ENCODE data around the gene IRX3. TPM values are rescaled to one million over a fixed set of nuclear protein-coding genes. Genes with fewer than 3 reads are reported as not detected.
A peak's percentile ranks its signal among the peaks of the same experiment; 100 is the strongest.

Gene IRX3
- total and polyA plus RNA-seq, 2 donors from 2014 or later = 13.5 to 37.9 TPM

GRCh38 chr16:54283725-54284318 is 2.8 kb downstream of the IRX3 start:
- no peak for FAIRE-seq
- H3K27me3 ChIP-seq (ENCODE audit: control insufficient read depth, insufficient read depth, low read length) = peaks cover 19% of the 10 kb centered on the region

GRCh38 chr16:54282928-54283724 is 3.5 kb downstream of the IRX3 start:
- intact Hi-C loops (cut with DNase I) = no loop called here
- H3K9ac ChIP-seq (ENCODE audit: low read length in 3 of 3) = peak overlapping the region in 1 of 3 donors; percentile 22
- no peak for TF ChIP-seq CTCF (IDR thresholded peaks at IDR 0.05; ENCODE audit: borderline replicate concordance, extremely low read depth, insufficient read depth)
- H3K4me1 ChIP-seq (ENCODE audit: control insufficient read depth in 2 of 3, insufficient read depth in 2 of 3, low read depth in 1 of 3, low read length in 3 of 3) = peaks cover 0 to 10% (median 0%) of the 10 kb centered on the region in 3 donors
- H3K27me3 ChIP-seq (ENCODE audit: control insufficient read depth, insufficient read depth, low read length) = peaks cover 15% of the 10 kb centered on the region
- H3K4me3 ChIP-seq (ENCODE audit: low read length in 3 of 3) = peak overlapping the region; percentile 6 to 39 (median 35)
- no peak overlapping the region for H3K27ac ChIP-seq (ENCODE audit: low read depth in 2 of 2, low read length in 2 of 2)
- no peaks in the 10 kb centered on the region for H3K9me3 ChIP-seq (ENCODE audit: control insufficient read depth in 2 of 3, insufficient read depth in 1 of 3, low read length in 3 of 3)
- no peaks in the 10 kb centered on the region for H3K36me3 ChIP-seq (ENCODE audit: control insufficient read depth in 2 of 3, insufficient read depth in 3 of 3, low read length in 3 of 3)
- DNase-seq (peak in 2 of 5 donors; percentile 34 to 73), FAIRE-seq (no peak)

More at GRCh38 chr16:54283725-54284318, 2.8 kb downstream of the IRX3 start:
- DNase-seq = peak in 2 of 5 donors; percentile 17 to 67
- Histone ChIP-seq H3K4me3 (ENCODE audit: low read length in 3 of 3) (peak overlapping the region; percentile 6 to 39 (median 35)), H3K27ac (ENCODE audit: low read depth in 2 of 2, low read length in 2 of 2) (no peak overlapping the region), H3K4me1 (ENCODE audit: control insufficient read depth in 2 of 3, insufficient read depth in 2 of 3, low read depth in 1 of 3, low read length in 3 of 3) (peaks cover 0 to 10% (median 0%) of the 10 kb centered on the region in 3 donors), H3K9ac (ENCODE audit: low read length in 3 of 3) (no peak overlapping the region), H3K9me3 (ENCODE audit: control insufficient read depth in 2 of 3, insufficient read depth in 1 of 3, low read length in 3 of 3) (no peaks in the 10 kb centered on the region), H3K36me3 (ENCODE audit: control insufficient read depth in 2 of 3, insufficient read depth in 3 of 3, low read length in 3 of 3) (no peaks in the 10 kb centered on the region)
- TF ChIP-seq CTCF (IDR thresholded peaks at IDR 0.05; ENCODE audit: borderline replicate concordance, extremely low read depth, insufficient read depth) = no peak
- intact Hi-C loops (cut with DNase I) = no loop called here

GRCh38 chr16:54282202-54282927 is 4.2 kb downstream of the IRX3 start:
- H3K9ac ChIP-seq (ENCODE audit: low read length in 3 of 3) = peak overlapping the region in 1 of 3 donors; percentile 22
- H3K36me3 ChIP-seq (ENCODE audit: control insufficient read depth in 2 of 3, insufficient read depth in 3 of 3, low read length in 3 of 3) = no peaks in the 10 kb centered on the region
- peak; percentile 38 for TF ChIP-seq CTCF (IDR thresholded peaks at IDR 0.05; ENCODE audit: borderline replicate concordance, extremely low read depth, insufficient read depth)
- DNase-seq = peak; percentile 76 to 87 (median 86)
- no peaks in the 10 kb centered on the region for H3K9me3 ChIP-seq (ENCODE audit: control insufficient read depth in 2 of 3, insufficient read depth in 1 of 3, low read length in 3 of 3)
- H3K27ac ChIP-seq (ENCODE audit: low read depth in 2 of 2, low read length in 2 of 2) = no peak overlapping the region
- H3K4me1 ChIP-seq (ENCODE audit: control insufficient read depth in 2 of 3, insufficient read depth in 2 of 3, low read depth in 1 of 3, low read length in 3 of 3) = peaks cover 0 to 9% (median 0%) of the 10 kb centered on the region in 3 donors
- intact Hi-C loops (cut with DNase I) = no loop called here
- peaks cover 12% of the 10 kb centered on the region for H3K27me3 ChIP-seq (ENCODE audit: control insufficient read depth, insufficient read depth, low read length)
- H3K4me3 ChIP-seq (ENCODE audit: low read length in 3 of 3) = peak overlapping the region in 1 of 3 donors; percentile 35
- no peak for FAIRE-seq

All from kidney (tissue), 14 donors.